Measurements from ENCODE around the gene MAP3K12. TPM values are rescaled to one million over a fixed set of nuclear protein-coding genes. Genes with fewer than 3 reads are reported as not detected.

Gene MAP3K12
- total RNA-seq, 1 donor from 2014 or later, result 37.0 TPM

- H3K4me3 Mint-ChIP-seq, result no peak overlapping the region
- DNase-seq (ENCODE audit: low spot score in 2 of 2, unreplicated experiment in 2 of 2), result no peak
- H3K9me3 Mint-ChIP-seq, result no peaks in the 10 kb centered on the region
- peaks cover 20% of the 10 kb centered on the region for H3K4me1 Mint-ChIP-seq
- H3K36me3 Mint-ChIP-seq, result peaks cover 6% of the 10 kb centered on the region
- no peaks in the 10 kb centered on the region for H3K27me3 Mint-ChIP-seq (ENCODE audit: low read depth)
- TF ChIP-seq CTCF (IDR thresholded peaks at IDR 0.05; ENCODE audit: unreplicated experiment), result no peak
- peak overlapping the region; percentile 1 for H3K27ac Mint-ChIP-seq
Observed at GRCh38 chr12:53504004-53504920, 5.0 kb upstream of the MAP3K12 start.

- no peak for TF ChIP-seq CTCF (IDR thresholded peaks at IDR 0.05; ENCODE audit: unreplicated experiment)
- Mint-ChIP-seq H3K27me3 (ENCODE audit: low read depth) (no peaks in the 10 kb centered on the region), H3K9me3 (no peaks in the 10 kb centered on the region), H3K27ac (peak overlapping the region; percentile 50), H3K36me3 (peaks cover 6% of the 10 kb centered on the region), H3K4me3 (no peak overlapping the region), H3K4me1 (peaks cover 29% of the 10 kb centered on the region)
- no peak for DNase-seq (ENCODE audit: low spot score in 2 of 2, unreplicated experiment in 2 of 2)
Observed at GRCh38 chr12:53502983-53503728, 3.9 kb upstream of the MAP3K12 start.

- peak overlapping the region; percentile 98 for H3K27ac Mint-ChIP-seq
- H3K4me1 Mint-ChIP-seq, result peaks cover 30% of the 10 kb centered on the region
- H3K4me3 Mint-ChIP-seq, result peak overlapping the region; percentile 83
- no peak for TF ChIP-seq CTCF (IDR thresholded peaks at IDR 0.05; ENCODE audit: unreplicated experiment)
- H3K36me3 Mint-ChIP-seq, result peaks cover 6% of the 10 kb centered on the region
- no peaks in the 10 kb centered on the region for H3K27me3 Mint-ChIP-seq (ENCODE audit: low read depth)
- no peak for DNase-seq (ENCODE audit: low spot score in 2 of 2, unreplicated experiment in 2 of 2)
- no peaks in the 10 kb centered on the region for H3K9me3 Mint-ChIP-seq
Observed at GRCh38 chr12:53502331-53502730, 3.1 kb upstream of the MAP3K12 start.

- peak overlapping the region; percentile 98 for H3K27ac Mint-ChIP-seq
- peak overlapping the region; percentile 83 for H3K4me3 Mint-ChIP-seq
- H3K4me1 Mint-ChIP-seq, result peaks cover 33% of the 10 kb centered on the region
- no peak for TF ChIP-seq CTCF (IDR thresholded peaks at IDR 0.05; ENCODE audit: unreplicated experiment)
- H3K27me3 Mint-ChIP-seq (ENCODE audit: low read depth), result no peaks in the 10 kb centered on the region
- no peaks in the 10 kb centered on the region for H3K9me3 Mint-ChIP-seq
- H3K36me3 Mint-ChIP-seq, result peaks cover 6% of the 10 kb centered on the region
- no peak for DNase-seq (ENCODE audit: low spot score in 2 of 2, unreplicated experiment in 2 of 2)
Observed at GRCh38 chr12:53501615-53502181, 2.4 kb upstream of the MAP3K12 start.

GRCh38 chr12:53500776-53501614 is 1.7 kb upstream of the MAP3K12 start, which contains the start of gene TARBP2:
Gene TARBP2 (plus strand): TSS chr12:53501283. CDS start chr12:53501409, 126 bp downstream.
- peak; percentile 89 to 97 for DNase-seq (ENCODE audit: low spot score in 2 of 2, unreplicated experiment in 2 of 2)
- H3K4me1 Mint-ChIP-seq, result peaks cover 40% of the 10 kb centered on the region
- H3K9me3 Mint-ChIP-seq, result no peaks in the 10 kb centered on the region
- no peaks in the 10 kb centered on the region for H3K27me3 Mint-ChIP-seq (ENCODE audit: low read depth)
- TF ChIP-seq CTCF (IDR thresholded peaks at IDR 0.05; ENCODE audit: unreplicated experiment), result no peak
- H3K27ac Mint-ChIP-seq, result peak within 1 kb of the TSS; percentile 98
- peaks cover 6% of the 10 kb centered on the region for H3K36me3 Mint-ChIP-seq
- peak within 1 kb of the TSS; percentile 83 for H3K4me3 Mint-ChIP-seq

All from mesothelial cell of epicardium (in vitro differentiated cells).